CD4-positive, alpha-beta memory T cell (primary cell): ENCODE results near the gene GALT. TPM values are rescaled to one million over a fixed set of nuclear protein-coding genes. Genes with fewer than 3 reads are reported as not detected.

Experiments
- CTCF ChIA-PET: fragments of 350-600 bp; sonication (Branson Sonifier 250); formaldehyde crosslinking; loops from one replicate; lab custom pipeline; 2021; ENCODE audit warnings: inconsistent platforms; ENCODE audit not compliant: partially characterized antibody; lab: Charles Lee
- POLR2A ChIA-PET: fragments of 350-600 bp; sonication (Branson Sonifier 250); formaldehyde crosslinking; loops from one replicate; lab custom pipeline; 2021; ENCODE audit not compliant: partially characterized antibody; lab: Charles Lee
- DNase-seq, 5 donors: peaks; one replicate each; pipeline versions ENCODE4 v3.0.0 to v3.0.0-alpha.2; 2020 to 2022; ENCODE audit warnings: mixed read lengths in 1 of 5
- H3K27ac ChIP-seq: one replicate; pipeline ENCODE4 v1.7.0; 2013; ENCODE audit warnings: low read depth, low read length
- H3K27me3 ChIP-seq: 2 replicates; pipeline ENCODE4 v1.7.0; 2013; ENCODE audit warnings: mild to moderate bottlenecking, low read length, moderate library complexity; ENCODE audit not compliant: insufficient read depth
- H3K36me3 ChIP-seq: 2 replicates; pipeline ENCODE4 v1.7.0; 2013; ENCODE audit warnings: mild to moderate bottlenecking, low read length, moderate library complexity; ENCODE audit not compliant: insufficient read depth
- H3K4me1 ChIP-seq: 2 replicates; pipeline ENCODE4 v1.7.0; 2013; ENCODE audit warnings: mild to moderate bottlenecking, low read length, moderate library complexity; ENCODE audit not compliant: insufficient read depth
- H3K4me3 ChIP-seq, 2 donors: one replicate each; pipeline ENCODE4 v1.7.0; 2013; ENCODE audit warnings: low read length in 2 of 2, mild to moderate bottlenecking in 1 of 2
- H3K9me3 ChIP-seq, 2 donors: one replicate each; pipeline ENCODE4 v1.7.0; 2013; ENCODE audit warnings: low read length in 2 of 2, control low read depth in 1 of 2; ENCODE audit not compliant: control insufficient read depth in 1 of 2
- H3K27ac Mint-ChIP-seq, 7 donors: one replicate each; pipeline ENCODE4 v1.8.0; 2020 to 2021; ENCODE audit warnings: mixed read lengths in 7 of 7, mild to moderate bottlenecking in 6 of 7, inconsistent platforms in 3 of 7, moderate library complexity in 3 of 7
- H3K27me3 Mint-ChIP-seq, 2 donors: one replicate each; pipeline ENCODE4 v1.8.0; 2020 to 2021; ENCODE audit warnings: mixed read lengths in 2 of 2
- H3K36me3 Mint-ChIP-seq, 2 donors: one replicate each; pipeline ENCODE4 v1.8.0; 2020 to 2021; ENCODE audit warnings: mixed read lengths in 2 of 2, inconsistent platforms in 1 of 2, mild to moderate bottlenecking in 1 of 2
- H3K4me1 Mint-ChIP-seq, 4 donors: one replicate each; pipeline ENCODE4 v1.8.0; 2020 to 2021; ENCODE audit warnings: mixed read lengths in 4 of 4, mild to moderate bottlenecking in 1 of 4
- H3K4me3 Mint-ChIP-seq, 8 donors: one replicate each; pipeline ENCODE4 v1.8.0; 2020 to 2021; ENCODE audit warnings: mixed read lengths in 8 of 8, mild to moderate bottlenecking in 7 of 8, moderate library complexity in 6 of 8, inconsistent platforms in 3 of 8
- H3K9me3 Mint-ChIP-seq, 8 donors: one replicate each; pipeline ENCODE4 v1.8.0; 2020 to 2021; ENCODE audit warnings: mixed read lengths in 8 of 8, mild to moderate bottlenecking in 5 of 8, inconsistent platforms in 3 of 8, moderate library complexity in 1 of 8
- intact Hi-C: fragments of 100-400 bp; cut with micrococcal nuclease; formaldehyde crosslinking; loops from one replicate; pipeline ENCODE4 v1.15.1; 2023
- polyA plus RNA-seq, 2 donors: library from polyadenylated mRNA; unstranded; fragments of 300-500 nt; fragmentation: Illumina TruSeq; gene quantifications; one replicate each; pipeline ENCODE4 v1.2.3, GENCODE V29; 2021
- total RNA-seq, 2 experiments: library from RNA; stranded (reverse); gene quantifications; one replicate each; pipeline ENCODE4 v1.2.3, GENCODE V29; 2021

Gene GALT
- total and polyA plus RNA-seq, 4 experiments from 2014 or later, result 81.9 to 261 (median 167) TPM

- Mint-ChIP-seq H3K4me1 (peaks cover 10 to 23% (median 16%) of the 10 kb centered on the region in 4 donors), H3K9me3 (peaks cover 2 to 25% (median 14%) of the 10 kb centered on the region in 8 donors), H3K36me3 (peaks cover 21 to 34% of the 10 kb centered on the region in 2 donors), H3K4me3 (no peak overlapping the region), H3K27ac (peak overlapping the region in 2 of 7 donors; percentile 43 to 72), H3K27me3 (no peaks in the 10 kb centered on the region)
- intact Hi-C loops, result loop anchor here (10.0 kb wide), 3 partner anchors 405 to 1145 kb away; partner anchors contain the start of genes CREB3, FANCG, HINT2 and SPAG8
- Histone ChIP-seq H3K4me1 (peaks cover 15% of the 10 kb centered on the region), H3K4me3 (no peak overlapping the region), H3K27me3 (no peaks in the 10 kb centered on the region), H3K36me3 (no peaks in the 10 kb centered on the region), H3K27ac (no peak overlapping the region), H3K9me3 (no peaks in the 10 kb centered on the region)
- CTCF ChIA-PET, result interaction anchor here (1.6 to 2.4 kb wide), 2 partner anchors 32 to 36 kb away, joined by 7 to 8 read pairs; no protein-coding TSS in a partner anchor
- DNase-seq, result no peak
- POLR2A ChIA-PET, result interaction anchor here (0.6 to 1.4 kb wide), 4 partner anchors 32 to 445 kb away, joined by 3 read pairs; partner anchors contain the start of genes DCTN3 and SIGMAR1
Observed at GRCh38 chr9:34669809-34670562, 23.5 kb downstream of the GALT start.

GRCh38 chr9:34671307-34671706, 24.8 kb downstream of the GALT start:
- no peak overlapping the region for H3K27ac ChIP-seq
- Mint-ChIP-seq H3K4me3 (no peak overlapping the region), H3K4me1 (peaks cover 8 to 13% (median 10%) of the 10 kb centered on the region in 4 donors), H3K36me3 (peaks cover 17 to 34% of the 10 kb centered on the region in 2 donors), H3K27me3 (no peaks in the 10 kb centered on the region), H3K27ac (no peak overlapping the region), H3K9me3 (peaks cover 2 to 25% (median 14%) of the 10 kb centered on the region in 8 donors)
- no peaks in the 10 kb centered on the region for H3K27me3 ChIP-seq
- CTCF ChIA-PET, result interaction anchor here (1.6 to 2.4 kb wide), 2 partner anchors 31 to 37 kb away, joined by 7 to 8 read pairs; no protein-coding TSS in a partner anchor
- DNase-seq, result no peak
- no peaks in the 10 kb centered on the region for H3K36me3 ChIP-seq
- H3K4me1 ChIP-seq, result peaks cover 7% of the 10 kb centered on the region
- intact Hi-C loops, result no loop called here
- no peaks in the 10 kb centered on the region for H3K9me3 ChIP-seq
- no peak overlapping the region for H3K4me3 ChIP-seq
- POLR2A ChIA-PET, result interaction anchor here (1.4 kb wide), 1 partner anchor 51 kb away, joined by 3 read pairs; the partner anchor contains the start of gene DCTN3

- intact Hi-C loops, result no loop called here
- CTCF ChIA-PET, result interaction anchor here (1.1 to 4.0 kb wide), 4 partner anchors 11 to 28 kb away, joined by 4 to 16 read pairs (median 6); no protein-coding TSS in a partner anchor
- no peaks in the 10 kb centered on the region for H3K9me3 ChIP-seq
- no peaks in the 10 kb centered on the region for H3K4me1 ChIP-seq
- no peaks in the 10 kb centered on the region for H3K36me3 ChIP-seq
- no peaks in the 10 kb centered on the region for H3K27me3 ChIP-seq
- H3K36me3 Mint-ChIP-seq, result peaks cover 4 to 15% of the 10 kb centered on the region in 2 donors
- no peak overlapping the region for H3K4me3 ChIP-seq
- peak overlapping the region in 2 of 7 donors; percentile 32 to 36 for H3K27ac Mint-ChIP-seq
- POLR2A ChIA-PET, result no interaction called here
- peaks cover 0 to 12% (median 9%) of the 10 kb centered on the region in 8 donors for H3K9me3 Mint-ChIP-seq
- no peaks in the 10 kb centered on the region for H3K27me3 Mint-ChIP-seq
- H3K4me1 Mint-ChIP-seq, result peaks cover 0 to 4% (median under 1%) of the 10 kb centered on the region in 4 donors
- H3K27ac ChIP-seq, result no peak overlapping the region
- DNase-seq, result no peak
- H3K4me3 Mint-ChIP-seq, result no peak overlapping the region
Observed at GRCh38 chr9:34674440-34674839, 28.0 kb downstream of the GALT start.

GRCh38 chr9:34675048-34675714, 28.7 kb downstream of the GALT start:
- H3K4me1 ChIP-seq, result no peaks in the 10 kb centered on the region
- Mint-ChIP-seq H3K4me3 (no peak overlapping the region), H3K4me1 (peaks cover 0 to 4% (median under 1%) of the 10 kb centered on the region in 4 donors), H3K27me3 (no peaks in the 10 kb centered on the region), H3K27ac (no peak overlapping the region), H3K36me3 (peaks cover 0 to 9% of the 10 kb centered on the region in 2 donors), H3K9me3 (peaks cover 0 to 5% (median 3%) of the 10 kb centered on the region in 8 donors)
- H3K9me3 ChIP-seq, result no peaks in the 10 kb centered on the region
- peak in 4 of 5 donors; percentile 30 to 36 (median 34) for DNase-seq
- H3K27me3 ChIP-seq, result no peaks in the 10 kb centered on the region
- H3K4me3 ChIP-seq, result no peak overlapping the region
- no peak overlapping the region for H3K27ac ChIP-seq
- no peaks in the 10 kb centered on the region for H3K36me3 ChIP-seq
- ChIA-PET CTCF (interaction anchor here (0.5 to 4.0 kb wide), 9 partner anchors 10 to 41 kb away, joined by 3 to 16 read pairs (median 4); no protein-coding TSS in a partner anchor), POLR2A (no interaction called here)
- intact Hi-C loops, result loop anchor here (1.0 kb wide), 1 partner anchor 27 kb away; no protein-coding TSS in a partner anchor

GRCh38 chr9:34675869-34676268, 29.4 kb downstream of the GALT start:
- peak overlapping the region in 1 of 7 donors; percentile 86 for H3K27ac Mint-ChIP-seq
- H3K9me3 ChIP-seq, result no peaks in the 10 kb centered on the region
- H3K27ac ChIP-seq, result no peak overlapping the region
- no peaks in the 10 kb centered on the region for H3K36me3 ChIP-seq
- H3K36me3 Mint-ChIP-seq, result peaks cover 0 to 4% of the 10 kb centered on the region in 2 donors
- no peaks in the 10 kb centered on the region for H3K4me1 ChIP-seq
- no peak overlapping the region for H3K4me3 ChIP-seq
- H3K4me1 Mint-ChIP-seq, result peaks cover 0 to 4% (median under 1%) of the 10 kb centered on the region in 4 donors
- no peaks in the 10 kb centered on the region for H3K27me3 ChIP-seq
- no peaks in the 10 kb centered on the region for H3K9me3 Mint-ChIP-seq
- ChIA-PET CTCF (interaction anchor here (0.9 to 4.0 kb wide), 6 partner anchors 11 to 42 kb away, joined by 3 to 16 read pairs (median 5); no protein-coding TSS in a partner anchor), POLR2A (no interaction called here)
- intact Hi-C loops, result loop anchor here (1.0 kb wide), 1 partner anchor 26 kb away; no protein-coding TSS in a partner anchor
- no peaks in the 10 kb centered on the region for H3K27me3 Mint-ChIP-seq
- H3K4me3 Mint-ChIP-seq, result no peak overlapping the region
- DNase-seq, result no peak

GRCh38 chr9:34684145-34684544, 37.7 kb downstream of the GALT start:
- Histone ChIP-seq H3K4me3 (no peak overlapping the region), H3K4me1 (no peaks in the 10 kb centered on the region), H3K9me3 (no peaks in the 10 kb centered on the region), H3K27me3 (no peaks in the 10 kb centered on the region), H3K27ac (no peak overlapping the region), H3K36me3 (no peaks in the 10 kb centered on the region)
- Mint-ChIP-seq H3K4me1 (no peaks in the 10 kb centered on the region), H3K36me3 (peaks cover 2 to 12% of the 10 kb centered on the region in 2 donors), H3K27me3 (no peaks in the 10 kb centered on the region), H3K9me3 (no peaks in the 10 kb centered on the region), H3K4me3 (no peak overlapping the region), H3K27ac (no peak overlapping the region)
- POLR2A ChIA-PET, result no interaction called here
- DNase-seq, result no peak
- intact Hi-C loops, result no loop called here
- CTCF ChIA-PET, result interaction anchor here (1.2 kb wide), 1 partner anchor 17 kb away, joined by 3 read pairs; no protein-coding TSS in a partner anchor
